Breast epithelium (tissue), 4 donors: ENCODE results near the gene LARP6. TPM values are rescaled to one million over a fixed set of nuclear protein-coding genes. Genes with fewer than 3 reads are reported as not detected.
"Not testable (repeated sequence)": the region's sequence is repeated elsewhere in the genome, so short reads cannot be mapped to it uniquely, and the experiment has no call there.

ENCODE experiments used
- DNase-seq, 2 donors: peaks; one replicate each; pipeline ENCODE4 v3.0.0-alpha.2; 2019; ENCODE audit warnings: low spot score in 2 of 2
- H3K27ac ChIP-seq, 2 donors: fragments of 200-600 bp; sonication (generic) in 1 of 2; one replicate each; pipeline ENCODE4 v1.5.1; 2016 to 2019; ENCODE audit warnings: mild to moderate bottlenecking in 1 of 2
- H3K27me3 ChIP-seq, 2 donors: fragments of 200-600 bp; sonication (generic) in 1 of 2; one replicate each; pipeline versions ENCODE4 v1.5.1 to v1.6.0; 2017 to 2019; ENCODE audit warnings: control low read depth in 1 of 2, mild to moderate bottlenecking in 1 of 2
- H3K36me3 ChIP-seq: fragments of 200-600 bp; one replicate; pipeline ENCODE4 v1.5.1; 2019
- H3K4me1 ChIP-seq, 2 donors: fragments of 200-600 bp; sonication (generic); one replicate each; pipeline ENCODE4 v1.5.1; 2016 to 2019; ENCODE audit warnings: control low read depth in 1 of 2
- H3K4me3 ChIP-seq, 3 donors: fragments of 200-600 bp; sonication (generic); 1 replicate in 2 of 3; 2 replicates in 1 of 3; pipeline ENCODE4 v1.5.1; 2016 to 2019; ENCODE audit warnings: mild to moderate bottlenecking in 3 of 3, moderate library complexity in 2 of 3
- H3K9me3 ChIP-seq, 2 donors: fragments of 200-600 bp; sonication (generic) in 1 of 2; one replicate each; pipeline ENCODE4 v1.5.1; 2016 to 2019; ENCODE audit warnings: control low read depth in 1 of 2
- CTCF ChIP-seq, 3 donors: fragments of 450-650 bp; IDR thresholded peaks; one replicate each; pipeline ENCODE4 v1.5.1; 2016 to 2017; ENCODE audit warnings: antibody characterized with exemption in 3 of 3, mild to moderate bottlenecking in 3 of 3, moderate library complexity in 3 of 3
- POLR2A ChIP-seq: fragments of 450-650 bp; IDR thresholded peaks from one replicate; pipeline ENCODE4 v1.6.1; 2016; ENCODE audit warnings: antibody characterized with exemption, mild to moderate bottlenecking, moderate library complexity
- POLR2AphosphoS5 ChIP-seq, 3 donors: sonication (generic); formaldehyde crosslinking; IDR thresholded peaks; one replicate each; pipeline ENCODE4 v1.6.1; 2017; ENCODE audit warnings: antibody characterized with exemption in 3 of 3
- intact Hi-C: fragments of 100-400 bp; cut with DNase I; formaldehyde crosslinking; loops from one replicate; pipeline ENCODE4 v1.15.1; 2023; ENCODE audit warnings: low total_unique reads
- total RNA-seq, 3 donors: library from RNA; depleted of rRNA; stranded (reverse); fragments of >200 nt; gene quantifications; one replicate each; pipeline ENCODE4 v1.1.0, GENCODE V29; 2016

LARP6 gene
- total RNA-seq, 3 donors from 2014 or later, result 18.6 to 72.5 (median 40.0) TPM

GRCh38 chr15:70867911-70868467 is 14.0 kb upstream of the LARP6 start:
- intact Hi-C loops, result no loop called here
- H3K27me3 ChIP-seq, result no peaks in the 10 kb centered on the region
- peak overlapping the region in 1 of 3 donors; percentile 3 for H3K4me3 ChIP-seq
- no peaks in the 10 kb centered on the region for H3K9me3 ChIP-seq
- no peak for DNase-seq
- H3K36me3 ChIP-seq, result no peaks in the 10 kb centered on the region
- TF ChIP-seq POLR2A (no peak), POLR2AphosphoS5 (IDR thresholded peaks at IDR 0.05) (peak; percentile 13 to 49 (median 41))
- H3K27ac ChIP-seq, result peak overlapping the region; percentile 40 to 48
- peaks cover 7 to 9% of the 10 kb centered on the region in 2 donors for H3K4me1 ChIP-seq

GRCh38 chr15:70866982-70867641 is 13.2 kb upstream of the LARP6 start:
- Histone ChIP-seq H3K27me3 (no peaks in the 10 kb centered on the region), H3K9me3 (no peaks in the 10 kb centered on the region), H3K27ac (peak overlapping the region in 1 of 2 donors; percentile 48), H3K4me1 (peaks cover 7 to 9% of the 10 kb centered on the region in 2 donors), H3K36me3 (no peaks in the 10 kb centered on the region), H3K4me3 (no peak overlapping the region)
- no peak for DNase-seq
- TF ChIP-seq CTCF (IDR thresholded peaks at IDR 0.05) (no peak), POLR2A (no peak)
- intact Hi-C loops, result no loop called here

- TF ChIP-seq POLR2A (no peak), POLR2AphosphoS5 (IDR thresholded peaks at IDR 0.05) (no peak), CTCF (IDR thresholded peaks at IDR 0.05) (no peak)
- Histone ChIP-seq H3K4me3 (no peak overlapping the region), H3K27me3 (no peaks in the 10 kb centered on the region), H3K27ac (peak overlapping the region; percentile 63 to 74), H3K9me3 (no peaks in the 10 kb centered on the region), H3K36me3 (no peaks in the 10 kb centered on the region), H3K4me1 (peaks cover 7 to 9% of the 10 kb centered on the region in 2 donors)
- intact Hi-C loops, result no loop called here
- DNase-seq, result no peak
These were observed 9.7 kb upstream of the LARP6 start for GRCh38 chr15:70863450-70864218.

- peaks cover 0 to 4% of the 10 kb centered on the region in 2 donors for H3K4me1 ChIP-seq
- intact Hi-C loops, result no loop called here
These were observed 6.0 kb upstream of the LARP6 start for GRCh38 chr15:70859998-70860397.

GRCh38 chr15:70859322-70859908 is 5.5 kb upstream of the LARP6 start:
- H3K27me3 ChIP-seq, result no peaks in the 10 kb centered on the region
- no peaks in the 10 kb centered on the region for H3K36me3 ChIP-seq
- DNase-seq, result no peak
- H3K4me3 ChIP-seq, result no peak overlapping the region
- H3K9me3 ChIP-seq, result no peaks in the 10 kb centered on the region
- intact Hi-C loops, result no loop called here
- peaks cover 0 to 4% of the 10 kb centered on the region in 2 donors for H3K4me1 ChIP-seq
- H3K27ac ChIP-seq, result no peak overlapping the region
- TF ChIP-seq CTCF (IDR thresholded peaks at IDR 0.05) (no peak), POLR2A (no peak), POLR2AphosphoS5 (IDR thresholded peaks at IDR 0.05) (no peak)

More at GRCh38 chr15:70859998-70860397, 6.0 kb upstream of the LARP6 start:
- DNase-seq, result no peak
- no peak overlapping the region for H3K4me3 ChIP-seq
- no peak for TF ChIP-seq POLR2AphosphoS5 (IDR thresholded peaks at IDR 0.05)
- H3K36me3 ChIP-seq, result no peaks in the 10 kb centered on the region
- no peaks in the 10 kb centered on the region for H3K27me3 ChIP-seq
- H3K27ac ChIP-seq, result no peak overlapping the region
- no peaks in the 10 kb centered on the region for H3K9me3 ChIP-seq

- H3K4me1 ChIP-seq, H3K9me3 ChIP-seq, intact Hi-C loops, H3K4me3 ChIP-seq, H3K27me3 ChIP-seq, H3K36me3 ChIP-seq, H3K27ac ChIP-seq, DNase-seq: not testable (repeated sequence)
These were observed 4.8 kb upstream of the LARP6 start for GRCh38 chr15:70858614-70859321.
